Loucy (cell line): ENCODE measurements around the gene CCNG2.

ENCODE experiments used
- EZH2phosphoT487 ChIP-seq: fragments of 200-600 bp; IDR thresholded peaks from 2 replicates; pipeline ENCODE4 v1.6.1; 2018; ENCODE audit warnings: antibody characterized with exemption, mild to moderate bottlenecking, moderate library complexity, borderline replicate concordance
- TF ChIP-seq, protein P1 (sequence below): fragments of 200-600 bp; sonication (generic); conservative IDR thresholded peaks from 2 replicates; pipeline ENCODE4 v1.5.1; 2014; ENCODE audit warnings: mild to moderate bottlenecking, antibody characterized with exemption, low read length

DNA sequence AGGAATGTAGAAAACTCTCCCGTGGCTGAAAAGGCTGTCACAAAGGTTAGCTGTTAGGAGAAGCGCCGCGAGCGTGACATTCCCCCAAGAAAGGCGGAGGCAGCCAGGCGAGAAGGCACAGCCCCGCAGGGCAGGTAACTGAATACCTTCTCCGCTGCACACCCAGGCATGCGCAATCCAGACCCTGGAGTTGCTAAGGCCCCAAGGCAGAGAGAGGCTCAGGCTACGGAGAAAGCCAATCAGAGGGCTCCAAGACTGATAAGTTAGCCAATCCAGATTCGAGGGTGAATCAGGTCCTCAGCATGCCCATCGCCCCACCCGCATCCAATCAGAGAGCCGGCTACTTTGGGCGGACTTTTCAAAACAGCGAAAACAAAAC, 485 bp upstream of the CCNG2 start:
- TF ChIP-seq, protein P1, sequence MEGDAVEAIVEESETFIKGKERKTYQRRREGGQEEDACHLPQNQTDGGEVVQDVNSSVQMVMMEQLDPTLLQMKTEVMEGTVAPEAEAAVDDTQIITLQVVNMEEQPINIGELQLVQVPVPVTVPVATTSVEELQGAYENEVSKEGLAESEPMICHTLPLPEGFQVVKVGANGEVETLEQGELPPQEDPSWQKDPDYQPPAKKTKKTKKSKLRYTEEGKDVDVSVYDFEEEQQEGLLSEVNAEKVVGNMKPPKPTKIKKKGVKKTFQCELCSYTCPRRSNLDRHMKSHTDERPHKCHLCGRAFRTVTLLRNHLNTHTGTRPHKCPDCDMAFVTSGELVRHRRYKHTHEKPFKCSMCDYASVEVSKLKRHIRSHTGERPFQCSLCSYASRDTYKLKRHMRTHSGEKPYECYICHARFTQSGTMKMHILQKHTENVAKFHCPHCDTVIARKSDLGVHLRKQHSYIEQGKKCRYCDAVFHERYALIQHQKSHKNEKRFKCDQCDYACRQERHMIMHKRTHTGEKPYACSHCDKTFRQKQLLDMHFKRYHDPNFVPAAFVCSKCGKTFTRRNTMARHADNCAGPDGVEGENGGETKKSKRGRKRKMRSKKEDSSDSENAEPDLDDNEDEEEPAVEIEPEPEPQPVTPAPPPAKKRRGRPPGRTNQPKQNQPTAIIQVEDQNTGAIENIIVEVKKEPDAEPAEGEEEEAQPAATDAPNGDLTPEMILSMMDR, result no peak
- TF ChIP-seq EZH2phosphoT487, result no peak
